Cardiac fibroblast (primary cell): ENCODE data around the gene ANKRA2.

Source experiments
- DNase-seq, 2 donors: peaks; one replicate each; pipeline versions ENCODE4 v3.0.0 to v3.0.0-alpha.2; 2010; ENCODE audit warnings: low read depth in 2 of 2
- H3K4me3 ChIP-seq, 2 donors: replicated peaks in 1 of 2; 1 replicate in 1 of 2; 2 replicates in 1 of 2; pipeline ENCODE4 v1.5.1; 2011; ENCODE audit warnings: low read depth in 2 of 2, low read length in 2 of 2, mild to moderate bottlenecking in 2 of 2, moderate library complexity in 1 of 2
- CTCF ChIP-seq: IDR thresholded peaks from one replicate; pipeline ENCODE4 v1.5.1; 2011; ENCODE audit warnings: low read depth, mild to moderate bottlenecking, low read length, inconsistent platforms

Gene ANKRA2

DNA sequence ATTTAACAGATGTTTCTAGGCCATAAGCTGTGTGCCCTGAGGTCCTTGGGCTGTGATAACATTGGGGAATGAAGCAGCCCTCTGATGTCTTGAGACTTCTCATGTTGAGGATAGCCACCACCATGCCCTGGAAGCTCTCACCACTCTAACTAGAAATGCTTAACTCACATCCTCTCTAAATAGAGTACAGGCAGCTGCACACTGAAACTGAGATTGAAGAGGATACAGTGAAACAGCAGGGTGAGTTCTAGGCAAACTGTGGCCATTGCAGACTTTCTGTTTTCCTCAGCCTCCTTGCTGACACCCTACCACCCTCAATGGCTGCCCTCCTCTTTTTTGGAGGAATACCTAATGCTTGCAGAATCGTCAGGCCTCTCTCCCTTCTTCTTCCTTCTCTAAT, 22.5 kb upstream of the ANKRA2 start:
- H3K4me3 ChIP-seq, result no peak overlapping the region
- no peak for DNase-seq
- no peak for TF ChIP-seq CTCF

- H3K4me3 ChIP-seq, result no peak overlapping the region
- no peak for TF ChIP-seq CTCF
- no peak for DNase-seq
Measured at GRCh38 chr5:73582285-73583145, 17.1 kb upstream of the ANKRA2 start.

GRCh38 chr5:73565969-73566547, 619 bp upstream of the ANKRA2 start:
- TF ChIP-seq CTCF, result no peak
- DNase-seq, result no peak
- peak overlapping the region; percentile 83 to 91 for H3K4me3 ChIP-seq

- TF ChIP-seq CTCF, result no peak
- peak; percentile 13 to 18 for DNase-seq
- H3K4me3 ChIP-seq, result peak overlapping the region; percentile 83 to 91
Measured at GRCh38 chr5:73564675-73565074, 764 bp downstream of the ANKRA2 start.

DNA sequence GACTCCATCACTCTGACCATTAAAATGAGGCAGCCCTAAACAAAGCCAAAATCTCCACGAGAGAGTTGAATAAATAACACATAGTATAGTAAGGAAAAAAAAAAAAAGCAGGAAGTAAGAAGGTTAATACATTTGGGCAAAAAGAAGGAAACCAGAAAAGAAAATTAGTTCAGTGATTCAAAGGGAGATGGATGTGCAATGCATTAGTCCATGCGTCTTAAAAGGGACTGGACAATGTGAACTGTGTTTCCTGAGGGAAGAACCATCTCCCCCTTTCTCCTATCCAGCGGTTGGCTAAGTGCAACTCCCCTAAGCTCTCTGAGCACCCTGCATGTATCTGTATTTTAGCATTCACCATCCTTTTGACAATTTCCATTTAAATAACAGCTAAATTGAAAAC, 1.4 kb downstream of the ANKRA2 start:
- H3K4me3 ChIP-seq, result peak overlapping the region; percentile 83 to 91
- no peak for TF ChIP-seq CTCF
- peak; percentile 9 to 13 for DNase-seq

GRCh38 chr5:73558950-73559349, 6.5 kb downstream of the ANKRA2 start:
- TF ChIP-seq CTCF, result peak; percentile 27
- peak in 1 of 2 donors; percentile 43 for DNase-seq
- H3K4me3 ChIP-seq, result no peak overlapping the region
